ENCODE results near the gene NOX1. TPM values are rescaled to one million over a fixed set of nuclear protein-coding genes. Genes with fewer than 3 reads are reported as not detected.
A peak's percentile ranks its signal among the peaks of the same experiment; 100 is the strongest.

NOX1 gene
- polyA plus RNA-seq, 1 of the 3 experiments (the other 2 are of a cell fraction) = not detected

- 13% methylated on average over 15 of the region's 15 CpGs for WGBS (ENCODE audit: low lambda C conversion rate)
- Histone ChIP-seq H3F3A (replicated peaks; ENCODE audit: insufficient read depth) (no peaks in the 10 kb centered on the region), H3K79me2 (ENCODE audit: insufficient read depth) (peaks cover 7% of the 10 kb centered on the region; the same call in 1 of the 2 replicates), H2AFZ (ENCODE audit: low read depth) (peak overlapping the region; percentile 82), H3K9me3 (no peaks in the 10 kb centered on the region), H3K9me2 (no peaks in the 10 kb centered on the region), H3K27ac (ENCODE audit: low read depth in 2 of 2, low read length in 1 of 2) (peak overlapping the region; percentile 62 to 64; a peak in 2 of 4 replicates), H3K36me3 (replicated peaks in 1 of 2; ENCODE audit: control insufficient read depth in 1 of 2, insufficient read depth in 2 of 2, low read length in 1 of 2) (peaks cover 0 to 20% of the 10 kb centered on the region in 2 experiments), H3K9ac (peak overlapping the region; percentile 61; the same call in 1 of the 2 replicates), H3K27me3 (ENCODE audit: insufficient read depth) (no peaks in the 10 kb centered on the region; the same call in none of the 2 replicates), H3K4me3 (ENCODE audit: low read depth in 2 of 2, low read length in 1 of 2) (peak overlapping the region; percentile 68 to 75), H3K4me2 (peak overlapping the region; percentile 71), H3K4me1 (ENCODE audit: control insufficient read depth in 1 of 2, insufficient read depth in 2 of 2, low read depth in 1 of 2, low read length in 1 of 2) (no peaks in the 10 kb centered on the region; a peak in 2 of 4 replicates), H4K20me1 (ENCODE audit: insufficient read depth) (no peaks in the 10 kb centered on the region)
- no peak for DNase-seq
- CTCF ChIA-PET = no interaction called here
- TF ChIP-seq RXRA (IDR thresholded peaks at IDR 0.05; ENCODE audit: borderline replicate concordance, low read depth) (no peak), TEAD4 (IDR thresholded peaks at IDR 0.05; ENCODE audit: borderline replicate concordance, insufficient read depth) (no peak), RFX5 (IDR thresholded peaks at IDR 0.05; ENCODE audit: low read length) (no peak), JUND (IDR thresholded peaks at IDR 0.05) (no peak), RAD21 (IDR thresholded peaks at IDR 0.05; ENCODE audit: low read length) (no peak), ELF1 (IDR thresholded peaks at IDR 0.05) (no peak), MXI1 (IDR thresholded peaks at IDR 0.05; ENCODE audit: low read depth, low read length) (no peak), CTCF (IDR thresholded peaks at IDR 0.05) (no peak), SMC3 (IDR thresholded peaks at IDR 0.05; ENCODE audit: low read depth, low read length) (no peak), FOSL2 (IDR thresholded peaks at IDR 0.05; ENCODE audit: borderline replicate concordance, low read depth) (no peak), TAF1 (IDR thresholded peaks at IDR 0.05; ENCODE audit: borderline replicate concordance, low read depth, low read length) (no peak), FOXM1 (IDR thresholded peaks at IDR 0.05; ENCODE audit: low read depth) (no peak)
- POLR2A ChIA-PET = no interaction called here
Measured at GRCh38 chrX:100819534-100819836, 54.7 kb downstream of the NOX1 start.

- CTCF ChIA-PET = interaction anchor here (1.4 kb wide), 1 partner anchor 49 kb away, joined by 4 read pairs; no protein-coding TSS in a partner anchor
- no peak overlapping the region for H2AFZ ChIP-seq (ENCODE audit: low read depth)
- no peak for DNase-seq
- peaks cover 7% of the 10 kb centered on the region; the same call in 1 of the 2 replicates for H3K79me2 ChIP-seq (ENCODE audit: insufficient read depth)
- H3K4me3 ChIP-seq (ENCODE audit: low read depth in 2 of 2, low read length in 1 of 2) = no peak overlapping the region
- H3F3A ChIP-seq (replicated peaks; ENCODE audit: insufficient read depth) = no peaks in the 10 kb centered on the region
- H3K27me3 ChIP-seq (ENCODE audit: insufficient read depth) = no peaks in the 10 kb centered on the region; the same call in none of the 2 replicates
- POLR2A ChIA-PET = no interaction called here
- H3K4me2 ChIP-seq = no peak overlapping the region
- peaks cover 0 to 3% of the 10 kb centered on the region in 2 experiments for H3K36me3 ChIP-seq (replicated peaks in 1 of 2; ENCODE audit: control insufficient read depth in 1 of 2, insufficient read depth in 2 of 2, low read length in 1 of 2)
- no peaks in the 10 kb centered on the region; a peak in 2 of 4 replicates for H3K4me1 ChIP-seq (ENCODE audit: control insufficient read depth in 1 of 2, insufficient read depth in 2 of 2, low read depth in 1 of 2, low read length in 1 of 2)
- 43% methylated on average over 2 of the region's 2 CpGs for WGBS (ENCODE audit: low lambda C conversion rate)
- H3K27ac ChIP-seq (ENCODE audit: low read depth in 2 of 2, low read length in 1 of 2) = no peak overlapping the region
- no peaks in the 10 kb centered on the region for H3K9me2 ChIP-seq
- no peak for TF ChIP-seq SIN3A (IDR thresholded peaks at IDR 0.05; ENCODE audit: borderline replicate concordance, low read depth, low read length)
- no peak for TF ChIP-seq FOSL2 (IDR thresholded peaks at IDR 0.05; ENCODE audit: borderline replicate concordance, low read depth)
- TF ChIP-seq ZBTB33 (IDR thresholded peaks at IDR 0.05; ENCODE audit: borderline replicate concordance, low read depth) = no peak
- TF ChIP-seq MAX (IDR thresholded peaks at IDR 0.05; ENCODE audit: low read depth) = no peak
- TF ChIP-seq CHD2 (IDR thresholded peaks at IDR 0.05; ENCODE audit: low read length, partially characterized antibody) = no peak
- TF ChIP-seq TCF12 (IDR thresholded peaks at IDR 0.05) = no peak
- no peak for TF ChIP-seq IRF3 (IDR thresholded peaks at IDR 0.05; ENCODE audit: low read depth, low read length)
- TF ChIP-seq EP300 (IDR thresholded peaks at IDR 0.05; ENCODE audit: borderline replicate concordance in 1 of 2, low read depth in 1 of 2, low read length in 1 of 2) = no peak
- TF ChIP-seq USF2 (IDR thresholded peaks at IDR 0.05; ENCODE audit: borderline replicate concordance, low read depth, low read length) = no peak
- TF ChIP-seq FOXM1 (IDR thresholded peaks at IDR 0.05; ENCODE audit: low read depth) = no peak
- TF ChIP-seq PBX3 (IDR thresholded peaks at IDR 0.05) = no peak
- TF ChIP-seq RXRA (IDR thresholded peaks at IDR 0.05; ENCODE audit: borderline replicate concordance, low read depth) = no peak
- no peak for TF ChIP-seq GATA2 (CRISPR knock-in tag; IDR thresholded peaks at IDR 0.05)
- H4K20me1 ChIP-seq (ENCODE audit: insufficient read depth) = no peaks in the 10 kb centered on the region
- H3K9ac ChIP-seq = no peak overlapping the region
- H3K9me3 ChIP-seq = no peaks in the 10 kb centered on the region
Measured at GRCh38 chrX:100817340-100817739, 56.8 kb downstream of the NOX1 start.
